Liver (tissue), 9 donors: ENCODE data around the gene TEX261. TPM values are rescaled to one million over a fixed set of nuclear protein-coding genes. Genes with fewer than 3 reads are reported as not detected.
A peak's percentile ranks its signal among the peaks of the same experiment; 100 is the strongest.
"Not testable (repeated sequence)": the region's sequence is repeated elsewhere in the genome, so short reads cannot be mapped to it uniquely, and the experiment has no call there.

Source experiments
- DNase-seq: peaks from one replicate; pipeline ENCODE4 v3.0.0-alpha.2; 2017; ENCODE audit warnings: low spot score
- H3K27ac ChIP-seq, 2 donors: one replicate each; pipeline ENCODE4 v1.7.0; 2013; ENCODE audit warnings: inconsistent platforms in 2 of 2, low read length in 2 of 2, control low read depth in 1 of 2, low read depth in 1 of 2, mild to moderate bottlenecking in 1 of 2
- H3K27me3 ChIP-seq, 4 donors: one replicate each; pipeline versions ENCODE4 v1.6.1 to v1.7.0; 2013; ENCODE audit warnings: low read length in 3 of 4, inconsistent platforms in 1 of 4, mild to moderate bottlenecking in 1 of 4, moderate library complexity in 1 of 4; ENCODE audit not compliant: control insufficient read depth in 4 of 4, insufficient read depth in 4 of 4
- H3K36me3 ChIP-seq, 4 donors: one replicate each; pipeline versions ENCODE4 v1.6.1 to v1.7.0; 2013; ENCODE audit warnings: low read length in 3 of 4, mild to moderate bottlenecking in 3 of 4, low read depth in 1 of 4, moderate library complexity in 1 of 4; ENCODE audit not compliant: control insufficient read depth in 4 of 4, insufficient read depth in 3 of 4
- H3K4me1 ChIP-seq, 4 donors: one replicate each; pipeline versions ENCODE4 v1.6.1 to v1.7.0; 2013; ENCODE audit warnings: low read length in 3 of 4, mild to moderate bottlenecking in 3 of 4, moderate library complexity in 1 of 4; ENCODE audit not compliant: control insufficient read depth in 4 of 4, insufficient read depth in 4 of 4
- H3K4me3 ChIP-seq, 3 donors: one replicate each; pipeline versions ENCODE4 v1.6.1 to v1.7.0; 2013; ENCODE audit warnings: low read length in 3 of 3, control low read depth in 1 of 3, low read depth in 1 of 3, mild to moderate bottlenecking in 1 of 3
- H3K9ac ChIP-seq, 2 donors: one replicate each; pipeline ENCODE4 v1.7.0; 2013; ENCODE audit warnings: low read length in 2 of 2, mild to moderate bottlenecking in 2 of 2, moderate library complexity in 2 of 2, control low read depth in 1 of 2, low read depth in 1 of 2
- H3K9me3 ChIP-seq, 4 donors: one replicate each; pipeline versions ENCODE4 v1.6.1 to v1.7.0; 2013; ENCODE audit warnings: low read length in 3 of 4; ENCODE audit not compliant: control insufficient read depth in 4 of 4
- ATF3 ChIP-seq: IDR thresholded peaks from 2 replicates; pipeline ENCODE4 v1.6.1; 2016; ENCODE audit warnings: antibody characterized with exemption
- CTCF ChIP-seq: fragments of 150-350 bp; IDR thresholded peaks from 2 replicates; pipeline ENCODE4 v1.5.1; 2017; ENCODE audit warnings: improper control_type of control experiment, low read depth, low read length; ENCODE audit not compliant: missing input control
- EGR1 ChIP-seq, 2 donors: IDR thresholded peaks; 2 replicates each; pipeline ENCODE4 v1.6.1; 2016 to 2018; ENCODE audit warnings: antibody characterized with exemption in 2 of 2, low read depth in 2 of 2
- FOXA1 ChIP-seq: IDR thresholded peaks from 2 replicates; pipeline ENCODE4 v1.6.1; 2016; ENCODE audit warnings: antibody characterized with exemption
- FOXA2 ChIP-seq: IDR thresholded peaks from 2 replicates; pipeline ENCODE4 v1.6.1; 2016; ENCODE audit warnings: antibody characterized with exemption
- GABPA ChIP-seq, 2 donors: IDR thresholded peaks in 1 of 2; conservative IDR thresholded peaks in 1 of 2; 2 replicates each; pipeline ENCODE4 v1.6.1; 2016; ENCODE audit warnings: antibody characterized with exemption in 2 of 2, mild to moderate bottlenecking in 1 of 2, moderate library complexity in 1 of 2
- HNF4A ChIP-seq, 2 donors: conservative IDR thresholded peaks; 2 replicates each; pipeline ENCODE4 v1.6.1; 2016; ENCODE audit warnings: antibody characterized with exemption in 2 of 2, mild to moderate bottlenecking in 2 of 2
- JUND ChIP-seq, 2 donors: IDR thresholded peaks; 2 replicates each; pipeline ENCODE4 v1.6.1; 2016; ENCODE audit warnings: antibody characterized with exemption in 2 of 2
- MAX ChIP-seq: IDR thresholded peaks from 2 replicates; pipeline ENCODE4 v1.6.1; 2016; ENCODE audit warnings: antibody characterized with exemption
- NR2F2 ChIP-seq: IDR thresholded peaks from 2 replicates; pipeline ENCODE4 v1.6.1; 2016; ENCODE audit warnings: antibody characterized with exemption
- RAD21 ChIP-seq, 2 donors: IDR thresholded peaks; 2 replicates each; pipeline ENCODE4 v1.6.1; 2016; ENCODE audit warnings: antibody characterized with exemption in 2 of 2, mild to moderate bottlenecking in 2 of 2
- REST ChIP-seq: IDR thresholded peaks from 2 replicates; pipeline ENCODE4 v1.6.1; 2016; ENCODE audit warnings: antibody characterized with exemption, mild to moderate bottlenecking
- RXRA ChIP-seq, 2 donors: IDR thresholded peaks; 2 replicates each; pipeline ENCODE4 v1.6.1; 2017 to 2018; ENCODE audit warnings: antibody characterized with exemption in 2 of 2, mild to moderate bottlenecking in 1 of 2
- SP1 ChIP-seq: IDR thresholded peaks from 2 replicates; pipeline ENCODE4 v1.6.1; 2018; ENCODE audit warnings: antibody characterized with exemption, mild to moderate bottlenecking
- TAF1 ChIP-seq: conservative IDR thresholded peaks from 2 replicates; pipeline ENCODE4 v1.6.1; 2016; ENCODE audit warnings: antibody characterized with exemption, mild to moderate bottlenecking
- ZBTB33 ChIP-seq: IDR thresholded peaks from 2 replicates; pipeline ENCODE4 v1.6.1; 2016; ENCODE audit warnings: antibody characterized with exemption
- WGBS: extraction: QIAGEN DNeasy Blood & Tissue Kit; methylation state at CpG from one replicate; pipeline ENCODE4 v1.1.7; 2013; 5-methylcytosine and 5-hydroxymethylcytosine counted together
- polyA plus RNA-seq, 2 donors: library from polyadenylated mRNA; stranded (reverse) in 1 of 2; unstranded in 1 of 2; fragments of 200-250 nt in 1 of 2; fragments of >200 nt in 1 of 2; fragmentation: Nextera tagmentation in 1 of 2; extraction: Ambion mirVana in 1 of 2; gene quantifications; one replicate each; pipeline versions ENCODE4 v1.2.1 to v1.2.3, GENCODE V29; 2013 to 2015
- total RNA-seq, 2 donors: library from RNA; depleted of rRNA; stranded (reverse); fragments of >200 nt; gene quantifications; one replicate each; pipeline ENCODE4 v1.2.3, GENCODE V29; 2014
- donor health status: healthy.
- donor health status: healthy.
- donor health status: healthy.
- donor health status: healthy.
- donor health status: healthy.

TEX261 gene
- total and polyA plus RNA-seq, 4 donors: 14.2 to 54.8 (median 24.4) TPM

GRCh38 chr2:71001592-71001927 is 6.9 kb upstream of the TEX261 start:
- Histone ChIP-seq H3K27ac (no peak overlapping the region), H3K9me3 (no peaks in the 10 kb centered on the region), H3K27me3 (no peaks in the 10 kb centered on the region), H3K4me3 (no peak overlapping the region), H3K4me1 (peaks cover 0 to 4% (median 2%) of the 10 kb centered on the region in 4 donors), H3K36me3 (no peaks in the 10 kb centered on the region), H3K9ac (no peak overlapping the region)
- DNase-seq: peak; percentile 30
- WGBS: 81% methylated on average over 5 of the region's 5 CpGs
- no peak for TF ChIP-seq SP1
- no peak for TF ChIP-seq RXRA (IDR thresholded peaks at IDR 0.05)
- no peak for TF ChIP-seq REST
- no peak for TF ChIP-seq MAX
- TF ChIP-seq TAF1: no peak
- TF ChIP-seq NR2F2: no peak
- no peak for TF ChIP-seq RAD21 (IDR thresholded peaks at IDR 0.05)
- no peak for TF ChIP-seq ZBTB33
- TF ChIP-seq ATF3: no peak
- TF ChIP-seq GABPA (IDR thresholded peaks at IDR 0.05 in 1 of 2, conservative IDR thresholded peaks at IDR 0.05 in 1 of 2): no peak
- no peak for TF ChIP-seq FOXA2
- TF ChIP-seq JUND (IDR thresholded peaks at IDR 0.05): no peak
- no peak for TF ChIP-seq FOXA1
- TF ChIP-seq CTCF: no peak

GRCh38 chr2:71000780-71001591 is 6.3 kb upstream of the TEX261 start:
- Histone ChIP-seq H3K4me1 (peaks cover 0 to 4% (median 2%) of the 10 kb centered on the region in 4 donors), H3K9ac (no peak overlapping the region), H3K9me3 (no peaks in the 10 kb centered on the region), H3K27ac (no peak overlapping the region), H3K36me3 (no peaks in the 10 kb centered on the region), H3K4me3 (peak overlapping the region in 2 of 3 donors; percentile 28 to 66), H3K27me3 (no peaks in the 10 kb centered on the region)
- no peak for TF ChIP-seq NR2F2
- no peak for TF ChIP-seq EGR1 (IDR thresholded peaks at IDR 0.05; ENCODE audit: low read depth in 2 of 2)
- no peak for TF ChIP-seq FOXA1
- no peak for TF ChIP-seq HNF4A (conservative IDR thresholded peaks at IDR 0.05)
- TF ChIP-seq RAD21 (IDR thresholded peaks at IDR 0.05): peak; percentile 69 to 78
- TF ChIP-seq CTCF: peak; percentile 84
- TF ChIP-seq TAF1: no peak
- peak; percentile 59 to 81 for TF ChIP-seq GABPA (IDR thresholded peaks at IDR 0.05 in 1 of 2, conservative IDR thresholded peaks at IDR 0.05 in 1 of 2)
- DNase-seq: peak; percentile 77
- 23% methylated on average over 21 of the region's 21 CpGs for WGBS

GRCh38 chr2:70999931-71000330 is 5.3 kb upstream of the TEX261 start:
- not testable (repeated sequence) for DNase-seq, H3K9me3 ChIP-seq
- 95% methylated on average over 10 of the region's 10 CpGs for WGBS

More at GRCh38 chr2:70999931-71000330, 5.3 kb upstream of the TEX261 start:
- not testable (repeated sequence) for H3K9ac ChIP-seq, H3K36me3 ChIP-seq, H3K27me3 ChIP-seq, H3K27ac ChIP-seq, H3K4me3 ChIP-seq
- peaks cover 0 to 11% (median 5%) of the 10 kb centered on the region in 4 donors for H3K4me1 ChIP-seq
